ENCODE results near the gene MAPK8IP1.
"Not testable (repeated sequence)": the region's sequence is repeated elsewhere in the genome, so short reads cannot be mapped to it uniquely, and the experiment has no call there.

Gene MAPK8IP1

DNA sequence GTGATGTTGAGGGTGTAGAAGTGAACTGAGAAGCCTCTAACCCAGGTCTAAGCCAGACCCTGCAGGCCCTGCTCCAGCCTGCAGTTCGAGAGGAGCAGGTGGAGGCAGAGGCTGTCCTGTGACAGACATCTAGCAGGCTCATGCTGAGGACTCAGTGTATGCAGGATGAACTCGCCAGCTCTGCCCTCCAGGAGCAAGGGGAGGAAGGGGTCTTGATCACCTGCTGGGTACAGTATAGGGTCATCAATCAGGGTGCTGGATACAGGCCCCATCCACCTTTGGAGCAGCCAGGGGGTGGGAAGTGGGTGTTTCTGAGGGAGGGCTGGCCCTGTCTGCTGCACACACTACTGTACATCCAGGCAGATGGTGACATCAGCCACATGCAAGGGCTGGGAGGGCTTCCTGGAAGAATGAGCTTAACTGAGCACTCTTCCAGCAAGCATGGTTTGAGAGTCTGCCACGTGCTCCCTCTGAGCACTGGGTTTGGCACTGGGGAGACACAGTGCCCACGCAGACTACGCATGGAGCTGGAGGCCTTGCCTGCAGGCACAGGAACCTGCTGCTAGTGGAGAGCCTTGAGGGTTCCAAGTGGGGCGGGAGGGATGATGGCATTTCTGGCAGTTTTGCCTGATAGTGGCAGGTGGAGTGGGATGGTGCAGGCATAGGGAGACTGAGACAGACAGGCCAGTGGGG is 9.2 kb downstream of the MAPK8IP1 start:
- Histone ChIP-seq H3K27ac (ENCODE audit: low read length) (no peak overlapping the region), H3K4me1 (ENCODE audit: control insufficient read depth in 1 of 2, insufficient read depth in 2 of 2, low read length in 2 of 2) (peaks cover 3 to 6% of the 10 kb centered on the region in 2 donors), H3K9me3 (ENCODE audit: control insufficient read depth in 1 of 2, low read length in 2 of 2) (no peaks in the 10 kb centered on the region), H3K27me3 (ENCODE audit: low read depth, low read length) (peaks cover 18% of the 10 kb centered on the region), H3K4me3 (ENCODE audit: low read depth in 1 of 2, low read length in 2 of 2) (no peak overlapping the region), H3K36me3 (ENCODE audit: control insufficient read depth in 1 of 2, insufficient read depth in 2 of 2, low read length in 2 of 2) (no peaks in the 10 kb centered on the region)

- no peak overlapping the region for H3K27ac ChIP-seq (ENCODE audit: low read length)
- no peaks in the 10 kb centered on the region for H3K36me3 ChIP-seq (ENCODE audit: control insufficient read depth in 1 of 2, insufficient read depth in 2 of 2, low read length in 2 of 2)
- H3K4me1 ChIP-seq (ENCODE audit: control insufficient read depth in 1 of 2, insufficient read depth in 2 of 2, low read length in 2 of 2) = peaks cover 3 to 10% of the 10 kb centered on the region in 2 donors
- H3K27me3 ChIP-seq (ENCODE audit: low read depth, low read length) = peaks cover 18% of the 10 kb centered on the region
- H3K4me3 ChIP-seq (ENCODE audit: low read depth in 1 of 2, low read length in 2 of 2) = no peak overlapping the region
- no peaks in the 10 kb centered on the region for H3K9me3 ChIP-seq (ENCODE audit: control insufficient read depth in 1 of 2, low read length in 2 of 2)
Measured at GRCh38 chr11:45895553-45896259, 10.3 kb downstream of the MAPK8IP1 start.

GRCh38 chr11:45896422-45896984 is 11.1 kb downstream of the MAPK8IP1 start:
- Histone ChIP-seq H3K27ac (ENCODE audit: low read length) (no peak overlapping the region), H3K9me3 (ENCODE audit: control insufficient read depth in 1 of 2, low read length in 2 of 2) (no peaks in the 10 kb centered on the region), H3K4me3 (ENCODE audit: low read depth in 1 of 2, low read length in 2 of 2) (no peak overlapping the region), H3K36me3 (ENCODE audit: control insufficient read depth in 1 of 2, insufficient read depth in 2 of 2, low read length in 2 of 2) (no peaks in the 10 kb centered on the region), H3K27me3 (ENCODE audit: low read depth, low read length) (peaks cover 18% of the 10 kb centered on the region), H3K4me1 (ENCODE audit: control insufficient read depth in 1 of 2, insufficient read depth in 2 of 2, low read length in 2 of 2) (peaks cover 3 to 18% of the 10 kb centered on the region in 2 donors)

DNA sequence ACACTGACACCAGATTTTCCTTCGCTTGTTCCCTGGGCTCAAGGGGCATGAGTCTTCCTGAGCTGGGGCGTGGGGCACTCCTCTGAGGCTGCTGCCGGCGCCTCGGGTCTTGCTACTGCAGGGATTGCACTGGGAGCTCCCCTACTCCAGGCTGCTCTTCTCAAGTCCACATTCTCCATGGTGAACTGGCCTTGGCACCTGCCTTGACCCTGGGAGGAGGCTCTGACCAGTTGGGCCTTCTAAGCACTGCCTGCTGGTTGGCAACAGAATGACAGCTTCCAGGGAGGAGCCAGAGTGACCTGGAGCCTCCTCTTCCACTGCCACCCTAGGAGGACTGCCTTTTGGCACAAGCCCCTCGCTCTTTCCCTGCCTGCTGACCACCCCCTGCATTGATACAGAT is 12.1 kb downstream of the MAPK8IP1 start:
- H3K27me3 ChIP-seq (ENCODE audit: low read depth, low read length) = peaks cover 18% of the 10 kb centered on the region
- peaks cover 3 to 21% of the 10 kb centered on the region in 2 donors for H3K4me1 ChIP-seq (ENCODE audit: control insufficient read depth in 1 of 2, insufficient read depth in 2 of 2, low read length in 2 of 2)
- no peak overlapping the region for H3K27ac ChIP-seq (ENCODE audit: low read length)
- peaks cover 0 to 6% of the 10 kb centered on the region in 2 donors for H3K36me3 ChIP-seq (ENCODE audit: control insufficient read depth in 1 of 2, insufficient read depth in 2 of 2, low read length in 2 of 2)
- no peaks in the 10 kb centered on the region for H3K9me3 ChIP-seq (ENCODE audit: control insufficient read depth in 1 of 2, low read length in 2 of 2)
- no peak overlapping the region for H3K4me3 ChIP-seq (ENCODE audit: low read depth in 1 of 2, low read length in 2 of 2)

- peaks cover 3 to 21% of the 10 kb centered on the region in 2 donors for H3K4me1 ChIP-seq (ENCODE audit: control insufficient read depth in 1 of 2, insufficient read depth in 2 of 2, low read length in 2 of 2)
- H3K9me3 ChIP-seq (ENCODE audit: control insufficient read depth in 1 of 2, low read length in 2 of 2) = no peaks in the 10 kb centered on the region
- H3K36me3 ChIP-seq (ENCODE audit: control insufficient read depth in 1 of 2, insufficient read depth in 2 of 2, low read length in 2 of 2) = peaks cover 0 to 8% of the 10 kb centered on the region in 2 donors
- H3K27me3 ChIP-seq (ENCODE audit: low read depth, low read length) = peaks cover 18% of the 10 kb centered on the region
- no peak overlapping the region for H3K27ac ChIP-seq (ENCODE audit: low read length)
- H3K4me3 ChIP-seq (ENCODE audit: low read depth in 1 of 2, low read length in 2 of 2) = peak overlapping the region; percentile 42 to 66
Measured at GRCh38 chr11:45899086-45899447, 13.6 kb downstream of the MAPK8IP1 start.

DNA sequence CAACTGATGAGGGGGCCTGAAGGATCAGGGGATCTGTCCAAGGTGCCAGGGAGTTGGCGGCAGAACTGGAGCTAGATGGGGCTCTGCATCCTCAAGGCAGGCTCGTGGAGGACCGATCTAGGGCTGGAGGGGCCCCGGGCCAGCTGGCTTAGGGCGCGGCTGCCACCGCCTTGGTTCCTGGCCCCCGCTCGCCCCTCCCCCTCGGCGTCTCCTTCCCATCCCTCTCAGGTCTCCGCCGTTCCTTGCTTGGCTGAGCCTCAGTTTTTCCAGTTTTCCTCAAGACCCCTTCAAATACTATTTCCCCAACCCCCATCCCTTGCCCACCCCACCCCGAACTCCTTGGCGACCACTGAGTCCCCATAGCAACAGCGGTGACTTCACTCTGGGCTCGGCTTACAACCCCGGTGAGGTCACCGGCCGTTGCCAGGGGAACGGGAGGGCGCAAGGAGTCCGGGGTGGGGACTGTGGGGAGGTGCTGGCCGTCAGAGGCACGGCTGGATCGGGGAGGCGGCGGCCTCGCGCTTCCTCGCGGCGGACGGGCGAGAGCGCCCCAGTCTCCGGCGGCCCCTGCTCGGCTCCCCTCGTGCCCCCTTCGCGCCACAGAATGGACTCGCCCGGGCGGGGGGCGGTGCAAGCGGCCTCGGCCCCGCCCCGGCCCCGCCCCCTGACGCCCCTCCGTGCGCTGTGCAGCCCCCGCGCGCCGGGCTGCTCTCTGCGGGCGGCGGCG is 14.2 kb downstream of the MAPK8IP1 start:
- Histone ChIP-seq H3K27me3 (ENCODE audit: low read depth, low read length) (peaks cover 18% of the 10 kb centered on the region), H3K36me3 (ENCODE audit: control insufficient read depth in 1 of 2, insufficient read depth in 2 of 2, low read length in 2 of 2) (peaks cover 0 to 8% of the 10 kb centered on the region in 2 donors), H3K4me3 (ENCODE audit: low read depth in 1 of 2, low read length in 2 of 2) (peak overlapping the region; percentile 42 to 66), H3K4me1 (ENCODE audit: control insufficient read depth in 1 of 2, insufficient read depth in 2 of 2, low read length in 2 of 2) (peaks cover 3 to 21% of the 10 kb centered on the region in 2 donors), H3K9me3 (ENCODE audit: control insufficient read depth in 1 of 2, low read length in 2 of 2) (no peaks in the 10 kb centered on the region), H3K27ac (ENCODE audit: low read length) (no peak overlapping the region)

GRCh38 chr11:45900175-45900800 is 14.8 kb downstream of the MAPK8IP1 start:
- Histone ChIP-seq H3K27me3 (ENCODE audit: low read depth, low read length) (peaks cover 18% of the 10 kb centered on the region), H3K4me1 (ENCODE audit: control insufficient read depth in 1 of 2, insufficient read depth in 2 of 2, low read length in 2 of 2) (peaks cover 3 to 21% of the 10 kb centered on the region in 2 donors), H3K4me3 (ENCODE audit: low read depth in 1 of 2, low read length in 2 of 2) (peak overlapping the region; percentile 57 to 66)
- H3K27ac ChIP-seq (ENCODE audit: low read length); H3K9me3 ChIP-seq (ENCODE audit: control insufficient read depth in 1 of 2, low read length in 2 of 2); H3K36me3 ChIP-seq (ENCODE audit: control insufficient read depth in 1 of 2, insufficient read depth in 2 of 2, low read length in 2 of 2): not testable (repeated sequence)

- no peak overlapping the region for H3K27ac ChIP-seq (ENCODE audit: low read length)
- peak overlapping the region; percentile 57 to 66 for H3K4me3 ChIP-seq (ENCODE audit: low read depth in 1 of 2, low read length in 2 of 2)
- H3K36me3 ChIP-seq (ENCODE audit: control insufficient read depth in 1 of 2, insufficient read depth in 2 of 2, low read length in 2 of 2) = peaks cover 0 to 8% of the 10 kb centered on the region in 2 donors
- peaks cover 3 to 21% of the 10 kb centered on the region in 2 donors for H3K4me1 ChIP-seq (ENCODE audit: control insufficient read depth in 1 of 2, insufficient read depth in 2 of 2, low read length in 2 of 2)
- H3K9me3 ChIP-seq (ENCODE audit: control insufficient read depth in 1 of 2, low read length in 2 of 2) = no peaks in the 10 kb centered on the region
- H3K27me3 ChIP-seq (ENCODE audit: low read depth, low read length) = peaks cover 14% of the 10 kb centered on the region
Measured at GRCh38 chr11:45900916-45901617, 15.6 kb downstream of the MAPK8IP1 start.

- peaks cover 0 to 8% of the 10 kb centered on the region in 2 donors for H3K36me3 ChIP-seq (ENCODE audit: control insufficient read depth in 1 of 2, insufficient read depth in 2 of 2, low read length in 2 of 2)
- peaks cover 3 to 21% of the 10 kb centered on the region in 2 donors for H3K4me1 ChIP-seq (ENCODE audit: control insufficient read depth in 1 of 2, insufficient read depth in 2 of 2, low read length in 2 of 2)
- H3K27me3 ChIP-seq (ENCODE audit: low read depth, low read length) = peaks cover 10% of the 10 kb centered on the region
- H3K4me3 ChIP-seq (ENCODE audit: low read depth in 1 of 2, low read length in 2 of 2) = no peak overlapping the region
- no peak overlapping the region for H3K27ac ChIP-seq (ENCODE audit: low read length)
- no peaks in the 10 kb centered on the region for H3K9me3 ChIP-seq (ENCODE audit: control insufficient read depth in 1 of 2, low read length in 2 of 2)
Measured at GRCh38 chr11:45901626-45902025, 16.2 kb downstream of the MAPK8IP1 start.

GRCh38 chr11:45902452-45903380 is 17.3 kb downstream of the MAPK8IP1 start:
- H3K4me3 ChIP-seq (ENCODE audit: low read depth in 1 of 2, low read length in 2 of 2) = no peak overlapping the region
- H3K4me1 ChIP-seq (ENCODE audit: control insufficient read depth in 1 of 2, insufficient read depth in 2 of 2, low read length in 2 of 2) = peaks cover 3 to 21% of the 10 kb centered on the region in 2 donors
- H3K9me3 ChIP-seq (ENCODE audit: control insufficient read depth in 1 of 2, low read length in 2 of 2) = no peaks in the 10 kb centered on the region
- H3K27ac ChIP-seq (ENCODE audit: low read length) = no peak overlapping the region
- peaks cover 0 to 8% of the 10 kb centered on the region in 2 donors for H3K36me3 ChIP-seq (ENCODE audit: control insufficient read depth in 1 of 2, insufficient read depth in 2 of 2, low read length in 2 of 2)
- peaks cover 10% of the 10 kb centered on the region for H3K27me3 ChIP-seq (ENCODE audit: low read depth, low read length)

All from muscle layer of duodenum (tissue), 2 donors.